ENCODE results near the gene PKP1.

The PKP1 gene

GRCh38 chr1:201371276-201371675 is 88.0 kb downstream of the PKP1 start:
- Histone ChIP-seq H3K4me2 (ENCODE audit: low read length) (no peak overlapping the region), H3F3A (ENCODE audit: control insufficient read depth, insufficient read depth) (no peaks in the 10 kb centered on the region), H3K79me2 (ENCODE audit: control insufficient read depth, low read length) (no peaks in the 10 kb centered on the region), H3K4me3 (ENCODE audit: low read length) (no peak overlapping the region), H3K27ac (ENCODE audit: low read depth, low read length) (no peak overlapping the region), H3K27me3 (ENCODE audit: control insufficient read depth, low read length) (peaks cover 12% of the 10 kb centered on the region; the same call in 1 of the 2 replicates), H4K20me1 (ENCODE audit: control insufficient read depth, insufficient read depth, low read depth, low read length) (no peaks in the 10 kb centered on the region), H3K9me2 (replicated peaks; ENCODE audit: control insufficient read depth, low read length) (no peaks in the 10 kb centered on the region), H3K9me3 (ENCODE audit: control insufficient read depth, insufficient read depth, low read length) (no peaks in the 10 kb centered on the region), H3K36me3 (ENCODE audit: control insufficient read depth, low read length) (no peaks in the 10 kb centered on the region), H3K4me1 (ENCODE audit: control insufficient read depth, low read length) (no peaks in the 10 kb centered on the region)
- TF ChIP-seq, protein P1, sequence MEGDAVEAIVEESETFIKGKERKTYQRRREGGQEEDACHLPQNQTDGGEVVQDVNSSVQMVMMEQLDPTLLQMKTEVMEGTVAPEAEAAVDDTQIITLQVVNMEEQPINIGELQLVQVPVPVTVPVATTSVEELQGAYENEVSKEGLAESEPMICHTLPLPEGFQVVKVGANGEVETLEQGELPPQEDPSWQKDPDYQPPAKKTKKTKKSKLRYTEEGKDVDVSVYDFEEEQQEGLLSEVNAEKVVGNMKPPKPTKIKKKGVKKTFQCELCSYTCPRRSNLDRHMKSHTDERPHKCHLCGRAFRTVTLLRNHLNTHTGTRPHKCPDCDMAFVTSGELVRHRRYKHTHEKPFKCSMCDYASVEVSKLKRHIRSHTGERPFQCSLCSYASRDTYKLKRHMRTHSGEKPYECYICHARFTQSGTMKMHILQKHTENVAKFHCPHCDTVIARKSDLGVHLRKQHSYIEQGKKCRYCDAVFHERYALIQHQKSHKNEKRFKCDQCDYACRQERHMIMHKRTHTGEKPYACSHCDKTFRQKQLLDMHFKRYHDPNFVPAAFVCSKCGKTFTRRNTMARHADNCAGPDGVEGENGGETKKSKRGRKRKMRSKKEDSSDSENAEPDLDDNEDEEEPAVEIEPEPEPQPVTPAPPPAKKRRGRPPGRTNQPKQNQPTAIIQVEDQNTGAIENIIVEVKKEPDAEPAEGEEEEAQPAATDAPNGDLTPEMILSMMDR (IDR thresholded peaks at IDR 0.05; ENCODE audit: low read depth, low read length, poor library complexity, severe bottlenecking) = no peak
- no peak for TF ChIP-seq EZH2phosphoT487 (IDR thresholded peaks at IDR 0.05; ENCODE audit: borderline replicate concordance, low read length)

GRCh38 chr1:201371792-201372191 is 88.5 kb downstream of the PKP1 start:
- TF ChIP-seq, protein P1 (IDR thresholded peaks at IDR 0.05; ENCODE audit: low read depth, low read length, poor library complexity, severe bottlenecking) = no peak
- no peak for TF ChIP-seq EZH2phosphoT487 (IDR thresholded peaks at IDR 0.05; ENCODE audit: borderline replicate concordance, low read length)
- Histone ChIP-seq H3K9me3 (ENCODE audit: control insufficient read depth, insufficient read depth, low read length) (no peaks in the 10 kb centered on the region), H3K4me2 (ENCODE audit: low read length) (no peak overlapping the region), H3K4me1 (ENCODE audit: control insufficient read depth, low read length) (no peaks in the 10 kb centered on the region), H3K27me3 (ENCODE audit: control insufficient read depth, low read length) (peaks cover 12% of the 10 kb centered on the region; the same call in 1 of the 2 replicates), H4K20me1 (ENCODE audit: control insufficient read depth, insufficient read depth, low read depth, low read length) (no peaks in the 10 kb centered on the region), H3K9me2 (replicated peaks; ENCODE audit: control insufficient read depth, low read length) (no peaks in the 10 kb centered on the region), H3K27ac (ENCODE audit: low read depth, low read length) (no peak overlapping the region), H3K4me3 (ENCODE audit: low read length) (no peak overlapping the region), H3F3A (ENCODE audit: control insufficient read depth, insufficient read depth) (no peaks in the 10 kb centered on the region), H3K36me3 (ENCODE audit: control insufficient read depth, low read length) (no peaks in the 10 kb centered on the region), H3K79me2 (ENCODE audit: control insufficient read depth, low read length) (no peaks in the 10 kb centered on the region)

- no peak overlapping the region for H3K4me2 ChIP-seq (ENCODE audit: low read length)
- TF ChIP-seq EZH2phosphoT487 (IDR thresholded peaks at IDR 0.05; ENCODE audit: borderline replicate concordance, low read length) = no peak
- TF ChIP-seq, protein P1 (IDR thresholded peaks at IDR 0.05; ENCODE audit: low read depth, low read length, poor library complexity, severe bottlenecking) = no peak
- no peaks in the 10 kb centered on the region for H4K20me1 ChIP-seq (ENCODE audit: control insufficient read depth, insufficient read depth, low read depth, low read length)
- H3F3A ChIP-seq (ENCODE audit: control insufficient read depth, insufficient read depth) = no peaks in the 10 kb centered on the region
- H3K79me2 ChIP-seq (ENCODE audit: control insufficient read depth, low read length) = no peaks in the 10 kb centered on the region
- no peak overlapping the region for H3K27ac ChIP-seq (ENCODE audit: low read depth, low read length)
- H3K9me2 ChIP-seq (replicated peaks; ENCODE audit: control insufficient read depth, low read length) = no peaks in the 10 kb centered on the region
- H3K4me3 ChIP-seq (ENCODE audit: low read length) = no peak overlapping the region
- H3K27me3 ChIP-seq (ENCODE audit: control insufficient read depth, low read length) = peaks cover 12% of the 10 kb centered on the region; the same call in 1 of the 2 replicates
- H3K36me3 ChIP-seq (ENCODE audit: control insufficient read depth, low read length) = no peaks in the 10 kb centered on the region
- H3K9me3 ChIP-seq (ENCODE audit: control insufficient read depth, insufficient read depth, low read length) = no peaks in the 10 kb centered on the region
- no peaks in the 10 kb centered on the region for H3K4me1 ChIP-seq (ENCODE audit: control insufficient read depth, low read length)
Observed at GRCh38 chr1:201374364-201374763, 91.1 kb downstream of the PKP1 start.

Data from DOHH2 (cell line).